Measurements from ENCODE around the gene TP73.

TP73 gene

DNA sequence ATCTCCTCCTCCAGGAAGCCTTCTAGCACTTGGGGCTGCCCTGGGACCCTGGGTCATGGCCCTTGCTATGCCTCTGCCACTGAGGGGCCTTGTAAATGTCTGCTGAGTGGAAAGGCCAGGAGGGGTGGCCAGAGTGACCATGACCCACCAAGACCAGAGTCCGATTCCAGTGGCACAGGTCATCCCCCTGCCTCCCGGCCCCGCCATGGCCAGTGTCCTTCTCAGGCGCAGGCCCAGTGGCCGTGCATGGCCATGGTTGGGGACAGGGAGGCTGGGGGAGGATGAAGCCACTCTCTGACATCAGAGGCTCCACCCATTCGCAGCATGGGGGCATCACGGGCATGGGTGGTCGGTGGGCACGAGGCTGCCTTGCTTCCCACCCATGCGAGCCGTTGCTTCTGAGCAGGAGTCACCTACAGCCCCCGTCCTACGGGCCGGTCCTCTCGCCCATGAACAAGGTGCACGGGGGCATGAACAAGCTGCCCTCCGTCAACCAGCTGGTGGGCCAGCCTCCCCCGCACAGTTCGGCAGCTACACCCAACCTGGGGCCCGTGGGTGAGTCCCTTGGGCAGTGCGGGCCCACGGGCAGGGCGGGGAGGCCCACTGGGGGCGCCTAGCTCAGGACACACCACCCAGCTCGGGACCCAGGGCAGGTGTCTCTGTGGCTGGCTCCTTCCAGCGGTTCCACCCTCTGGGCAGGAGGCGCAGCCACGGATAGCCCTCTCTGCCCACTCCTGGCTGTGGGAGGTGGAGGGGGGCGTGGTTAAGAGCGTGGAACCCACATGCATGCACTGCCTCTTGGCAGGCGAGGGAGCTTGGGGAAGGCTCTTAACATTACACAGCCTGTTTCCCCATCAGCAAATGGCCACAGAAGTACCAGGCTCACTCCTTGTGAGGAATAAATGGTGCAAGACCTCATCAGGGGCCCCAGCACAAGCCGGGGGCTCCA, 77.6 kb downstream of the TP73 start:
- no peak for DNase-seq (ENCODE audit: low read depth)

DNA sequence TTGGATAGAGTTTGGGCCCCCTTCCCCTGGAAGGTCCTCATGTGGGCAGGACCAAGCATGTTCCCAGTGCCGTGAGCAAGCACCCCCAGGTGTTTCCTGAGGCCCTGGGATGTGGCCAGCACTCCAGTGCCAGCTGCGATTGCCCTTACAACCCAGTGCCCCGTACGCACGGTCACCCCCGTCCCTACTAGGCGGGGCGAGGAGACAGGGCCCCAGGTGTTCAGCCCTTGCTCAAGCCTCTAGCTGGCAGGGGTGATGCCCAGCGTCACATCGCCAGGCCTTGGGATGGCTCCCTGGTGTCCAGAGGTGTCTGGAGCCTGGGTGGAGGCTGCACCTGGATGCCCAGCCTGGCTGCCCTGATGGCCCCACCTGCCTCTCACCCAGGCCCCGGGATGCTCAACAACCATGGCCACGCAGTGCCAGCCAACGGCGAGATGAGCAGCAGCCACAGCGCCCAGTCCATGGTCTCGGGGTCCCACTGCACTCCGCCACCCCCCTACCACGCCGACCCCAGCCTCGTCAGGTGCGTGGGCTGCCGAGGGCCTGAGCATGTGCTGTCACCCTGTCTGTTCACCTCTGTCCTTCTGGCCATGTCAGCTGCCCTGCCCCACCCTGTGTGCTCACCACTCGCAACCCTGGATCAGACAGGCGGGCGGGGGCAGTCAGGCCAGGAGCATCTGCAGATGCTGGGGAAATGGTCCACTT, 78.4 kb downstream of the TP73 start:
- DNase-seq (ENCODE audit: low read depth): no peak

DNA sequence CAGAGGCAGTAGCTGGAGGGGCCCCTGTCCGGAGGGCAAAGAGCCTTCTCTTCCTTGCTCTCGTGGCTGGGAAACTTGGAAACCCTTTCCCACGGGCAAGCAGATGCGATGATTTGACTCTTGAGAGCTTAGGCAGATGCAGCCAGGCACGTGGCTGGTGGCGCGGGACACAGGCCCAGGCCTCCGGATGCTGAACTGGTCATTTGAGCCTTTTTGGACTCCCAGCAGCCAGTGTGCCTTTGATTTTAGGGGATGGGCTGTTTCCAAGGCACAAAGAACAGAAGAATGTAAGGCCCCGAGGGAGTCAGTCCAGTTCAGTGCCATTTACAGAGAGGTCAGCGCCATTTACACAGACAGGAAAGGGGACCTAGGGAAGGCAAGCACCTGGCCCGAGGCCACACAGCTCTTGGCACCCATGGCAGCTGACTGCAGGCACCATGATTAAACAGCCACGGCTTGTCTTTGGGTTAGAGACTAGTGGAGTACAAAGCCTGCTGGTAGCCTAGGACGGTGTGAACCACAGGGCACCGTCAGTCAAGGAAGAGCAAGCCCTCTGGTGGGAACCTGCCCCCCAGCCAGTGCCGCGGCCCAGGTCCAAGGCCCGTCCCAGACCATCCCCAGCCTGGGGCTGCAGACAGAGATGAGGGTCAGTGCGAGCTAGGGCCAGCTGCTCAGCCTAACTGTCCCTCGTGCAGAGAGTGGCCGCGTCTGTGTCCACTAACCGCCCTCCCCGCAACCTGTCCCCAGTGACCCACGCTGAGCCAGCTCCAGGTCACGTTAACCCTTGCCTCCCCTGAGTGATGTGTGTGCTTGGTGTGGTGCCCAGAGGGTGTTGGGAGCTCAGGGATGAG, 79.5 kb downstream of the TP73 start:
- no peak for DNase-seq (ENCODE audit: low read depth)

DNA sequence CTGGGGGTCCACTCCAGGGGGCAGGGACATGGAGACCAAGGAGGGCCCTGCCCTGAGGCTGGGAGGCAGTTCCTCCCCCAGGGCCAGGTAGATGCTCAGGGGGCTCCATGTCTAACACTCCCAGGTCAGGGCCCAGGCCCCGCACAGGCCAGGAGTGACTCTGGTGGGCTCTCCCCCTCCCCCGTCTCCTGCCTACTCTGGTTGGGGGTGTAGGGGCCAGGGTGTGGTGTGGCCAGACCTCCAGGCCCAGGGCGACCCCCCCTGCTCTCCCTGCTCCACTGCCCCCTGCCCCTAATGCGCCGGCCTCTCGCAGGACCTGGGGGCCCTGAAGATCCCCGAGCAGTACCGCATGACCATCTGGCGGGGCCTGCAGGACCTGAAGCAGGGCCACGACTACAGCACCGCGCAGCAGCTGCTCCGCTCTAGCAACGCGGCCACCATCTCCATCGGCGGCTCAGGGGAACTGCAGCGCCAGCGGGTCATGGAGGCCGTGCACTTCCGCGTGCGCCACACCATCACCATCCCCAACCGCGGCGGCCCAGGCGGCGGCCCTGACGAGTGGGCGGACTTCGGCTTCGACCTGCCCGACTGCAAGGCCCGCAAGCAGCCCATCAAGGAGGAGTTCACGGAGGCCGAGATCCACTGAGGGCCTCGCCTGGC, 80.2 kb downstream of the TP73 start:
- DNase-seq (ENCODE audit: low read depth): no peak

DNA sequence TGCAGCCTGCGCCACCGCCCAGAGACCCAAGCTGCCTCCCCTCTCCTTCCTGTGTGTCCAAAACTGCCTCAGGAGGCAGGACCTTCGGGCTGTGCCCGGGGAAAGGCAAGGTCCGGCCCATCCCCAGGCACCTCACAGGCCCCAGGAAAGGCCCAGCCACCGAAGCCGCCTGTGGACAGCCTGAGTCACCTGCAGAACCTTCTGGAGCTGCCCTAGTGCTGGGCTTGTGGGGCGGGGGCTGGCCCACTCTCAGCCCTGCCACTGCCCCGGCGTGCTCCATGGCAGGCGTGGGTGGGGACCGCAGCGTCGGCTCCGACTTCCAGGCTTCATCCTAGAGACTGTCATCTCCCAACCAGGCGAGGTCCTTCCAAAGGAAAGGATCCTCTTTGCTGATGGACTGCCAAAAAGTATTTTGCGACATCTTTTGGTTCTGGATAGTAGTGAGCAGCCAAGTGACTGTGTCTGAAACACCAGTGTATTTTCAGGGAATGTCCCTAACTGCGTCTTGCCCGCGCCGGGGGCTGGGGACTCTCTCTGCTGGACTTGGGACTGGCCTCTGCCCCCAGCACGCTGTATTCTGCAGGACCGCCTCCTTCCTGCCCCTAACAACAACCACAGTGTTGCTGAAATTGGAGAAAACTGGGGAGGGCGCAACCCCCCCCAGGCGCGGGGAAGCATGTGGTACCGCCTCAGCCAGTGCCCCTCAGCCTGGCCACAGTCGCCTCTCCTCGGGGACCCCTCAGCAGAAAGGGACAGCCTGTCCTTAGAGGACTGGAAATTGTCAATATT, 81.0 kb downstream of the TP73 start:
- DNase-seq (ENCODE audit: low read depth): no peak

DNA sequence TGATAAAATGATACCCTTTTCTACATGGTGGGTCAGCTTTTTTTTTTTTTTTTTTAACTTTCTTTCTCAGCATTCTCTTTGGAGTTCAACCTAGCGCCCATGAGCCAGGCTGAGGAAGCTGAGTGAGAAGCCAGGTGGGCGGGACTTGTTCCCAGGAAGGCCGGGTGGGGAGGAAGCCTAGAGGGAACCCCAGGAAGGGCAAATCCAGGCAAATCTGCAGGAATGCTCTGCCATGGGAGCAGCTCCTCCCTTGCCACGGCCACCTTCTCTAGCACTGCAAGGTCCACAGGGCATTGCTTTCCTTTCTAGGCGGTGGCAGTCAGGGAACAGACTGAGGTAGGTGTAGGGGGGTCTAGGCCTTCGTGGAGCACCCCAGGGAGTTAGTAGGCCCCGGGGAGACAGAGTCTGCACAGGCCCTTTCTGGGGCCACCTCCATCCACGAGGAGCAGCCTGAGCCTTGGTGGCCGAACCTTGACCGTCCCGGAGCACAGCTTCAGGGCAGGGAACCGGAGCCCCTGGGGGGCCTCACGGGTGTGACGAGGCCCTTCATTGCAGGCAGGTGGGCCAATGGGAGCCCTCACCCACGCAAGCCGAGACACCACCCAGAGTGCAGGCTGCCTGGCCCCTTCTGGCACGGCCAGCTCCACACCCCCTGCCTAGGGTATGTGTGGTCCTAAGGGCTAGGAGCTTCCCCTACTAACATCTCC, 81.7 kb downstream of the TP73 start:
- DNase-seq (ENCODE audit: low read depth): no peak

DNA sequence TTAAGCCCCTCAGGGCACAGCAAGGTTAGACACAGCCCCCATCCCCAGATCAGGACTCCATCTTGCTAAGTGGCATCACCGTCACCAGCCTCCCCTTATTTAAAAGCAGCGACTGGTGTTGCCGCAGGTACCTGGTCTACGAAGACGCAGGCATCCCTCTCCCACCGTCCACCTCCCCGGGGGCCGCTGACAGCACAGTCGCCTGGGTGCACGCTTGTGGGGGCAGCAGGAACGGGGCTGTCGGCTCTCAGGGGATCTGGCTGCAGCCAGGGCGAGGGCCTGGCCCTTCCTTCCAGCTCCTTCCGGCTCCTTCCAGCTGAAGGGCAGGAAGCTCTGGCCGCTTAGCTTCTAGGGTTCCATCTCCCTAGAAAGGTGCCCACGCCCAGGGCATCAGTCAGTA, 82.3 kb downstream of the TP73 start:
- DNase-seq (ENCODE audit: low read depth): no peak

DNA sequence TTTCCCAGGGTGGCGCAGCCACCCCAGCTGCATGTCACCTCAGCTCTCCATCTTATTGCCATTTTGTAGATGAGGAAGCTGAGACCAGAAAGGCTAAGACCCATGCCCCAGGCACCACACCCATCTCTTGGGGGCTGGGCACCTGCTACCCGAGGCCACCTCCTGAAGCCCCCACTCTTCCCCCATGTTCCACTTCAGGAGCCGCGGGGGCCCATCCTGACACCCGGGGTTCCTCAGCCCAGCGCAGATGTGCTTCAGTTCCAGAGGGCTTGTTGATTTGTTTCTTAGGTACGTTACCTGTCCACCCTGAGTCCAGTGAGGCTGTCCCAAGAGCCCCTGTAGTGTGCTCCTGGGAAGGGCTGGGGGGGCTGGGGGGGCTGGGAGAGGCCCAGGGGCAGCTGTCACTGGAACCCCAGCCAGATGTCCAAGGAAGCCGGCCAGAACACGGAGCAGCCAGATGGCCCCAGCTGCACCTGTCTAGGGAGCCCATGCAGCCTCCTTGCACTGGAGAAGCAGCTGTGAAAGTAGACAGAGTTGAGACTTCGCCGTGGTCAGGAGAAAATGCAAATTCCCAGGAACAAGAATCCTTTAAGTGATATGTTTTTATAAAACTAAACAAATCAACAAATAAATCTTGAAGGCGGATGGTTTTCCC, 82.8 kb downstream of the TP73 start:
- DNase-seq (ENCODE audit: low read depth): no peak

DNA sequence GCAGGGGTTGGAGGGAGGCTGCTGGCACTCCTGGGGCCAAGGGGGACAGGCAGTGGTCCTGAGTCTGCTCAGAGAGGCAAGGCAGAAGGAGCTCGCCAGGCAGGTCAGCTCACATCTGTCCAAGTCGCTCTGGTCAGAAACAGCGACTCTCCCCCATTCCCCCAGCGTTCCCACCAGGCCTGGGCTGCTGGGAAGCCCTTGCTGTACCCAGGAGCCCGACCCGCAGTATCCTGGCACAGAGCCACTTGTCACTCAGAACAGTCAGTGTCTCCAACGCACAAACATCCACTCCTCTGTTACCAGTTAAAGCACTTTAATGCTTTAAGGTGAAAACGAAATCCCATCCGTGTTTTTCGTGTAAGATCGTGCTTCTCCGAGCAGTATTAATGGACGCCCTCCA, 83.4 kb downstream of the TP73 start:
- DNase-seq (ENCODE audit: low read depth): no peak

DNA sequence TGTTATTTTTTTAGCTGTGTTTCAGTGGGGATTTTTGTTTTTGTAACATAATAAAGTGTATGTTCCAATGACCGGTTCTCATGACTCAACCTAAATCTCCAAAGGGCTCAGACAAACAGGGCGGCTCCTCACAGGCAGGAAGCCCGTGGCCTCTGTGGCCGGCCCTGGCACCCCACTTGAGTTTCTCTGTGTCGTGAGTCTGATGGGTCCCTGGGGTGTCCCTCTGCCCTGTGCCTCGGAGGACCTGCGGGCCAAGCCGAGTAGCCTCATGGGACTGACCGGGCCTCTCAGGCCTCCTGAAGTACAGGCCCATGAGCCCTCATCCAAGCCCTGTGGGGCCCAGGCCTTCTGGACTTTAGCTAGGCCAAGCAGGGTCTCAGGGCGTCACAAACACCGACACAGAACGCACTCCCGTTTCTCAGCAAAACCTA, 83.8 kb downstream of the TP73 start:
- no peak for DNase-seq (ENCODE audit: low read depth)

DNA sequence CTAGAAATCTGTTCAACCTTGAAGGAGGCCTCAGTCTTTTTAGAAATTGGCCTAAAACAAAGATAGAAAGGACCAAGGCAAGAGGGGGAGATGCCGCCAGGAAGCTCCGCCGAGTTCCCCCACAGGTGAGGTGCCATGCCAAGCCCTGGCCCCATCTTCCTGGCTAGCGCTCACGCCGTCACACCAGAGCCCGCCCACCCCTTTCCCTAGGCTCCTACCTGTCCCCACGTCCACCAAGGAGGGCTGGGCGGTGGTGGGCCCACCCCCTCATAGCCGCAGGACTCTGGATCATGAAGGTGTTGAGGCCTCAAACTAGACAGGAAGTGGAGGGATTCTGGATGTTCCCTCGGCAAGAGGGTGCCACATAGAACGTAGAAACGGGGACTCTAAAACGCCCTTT, 84.4 kb downstream of the TP73 start:
- no peak for DNase-seq (ENCODE audit: low read depth)

DNA sequence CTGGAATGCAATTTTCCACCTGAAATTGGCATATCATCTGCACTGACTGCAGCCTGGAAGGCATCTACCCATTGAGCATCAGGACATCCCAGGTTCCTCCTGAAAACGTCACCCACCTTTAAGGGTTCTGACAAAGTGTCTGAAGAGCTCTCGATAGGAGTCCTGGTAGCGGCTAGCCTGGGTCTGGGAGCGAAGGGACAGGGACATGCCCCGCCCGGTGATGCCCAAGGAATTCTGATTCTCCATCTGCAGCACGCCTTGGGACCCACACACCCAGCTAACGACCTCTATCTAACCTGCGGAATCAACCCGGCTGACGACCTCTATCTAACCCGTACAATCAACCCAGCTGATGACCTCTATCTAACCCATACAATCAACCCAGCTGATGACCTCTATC, 86.6 kb downstream of the TP73 start:
- DNase-seq (ENCODE audit: low read depth): no peak

DNA sequence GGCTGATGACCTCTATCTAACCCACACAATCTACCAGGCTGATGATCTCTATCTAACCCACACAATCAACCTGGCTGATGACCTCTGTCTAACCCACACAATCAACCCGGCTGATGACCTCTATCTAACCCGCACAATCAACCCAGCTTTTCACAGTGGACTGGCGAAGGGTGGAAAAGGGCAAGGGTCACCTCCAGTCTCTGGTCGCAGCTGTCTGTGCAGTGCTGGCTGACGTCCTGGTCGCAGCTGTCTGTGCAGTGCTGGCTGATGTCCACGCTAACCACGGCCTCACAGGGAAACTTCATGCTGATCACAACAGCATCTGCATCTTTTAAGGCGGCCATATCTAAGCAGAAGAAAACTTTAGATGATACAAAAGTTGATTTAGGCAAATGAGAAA, 87.7 kb downstream of the TP73 start:
- no peak for DNase-seq (ENCODE audit: low read depth)

DNA sequence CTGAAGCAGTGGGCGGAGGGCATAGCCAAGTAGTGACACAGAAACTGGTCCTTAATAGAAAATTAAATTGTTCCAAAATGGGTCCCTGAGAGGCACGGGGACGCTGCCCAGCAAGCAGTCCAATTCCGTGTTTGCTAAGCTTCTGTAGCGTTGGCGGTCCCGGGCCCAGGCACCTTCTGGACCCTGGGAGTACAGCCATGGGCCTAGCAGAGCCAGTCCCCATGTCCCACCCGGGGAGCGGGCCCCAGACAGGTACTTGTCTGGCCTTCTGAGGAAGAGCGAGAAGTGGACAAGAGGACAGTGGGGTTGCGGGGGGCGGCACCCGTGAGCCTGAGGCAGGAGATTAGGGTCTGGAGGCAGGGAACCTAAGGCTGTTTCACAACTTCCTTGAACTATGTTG, 88.4 kb downstream of the TP73 start:
- DNase-seq (ENCODE audit: low read depth): no peak

DNA sequence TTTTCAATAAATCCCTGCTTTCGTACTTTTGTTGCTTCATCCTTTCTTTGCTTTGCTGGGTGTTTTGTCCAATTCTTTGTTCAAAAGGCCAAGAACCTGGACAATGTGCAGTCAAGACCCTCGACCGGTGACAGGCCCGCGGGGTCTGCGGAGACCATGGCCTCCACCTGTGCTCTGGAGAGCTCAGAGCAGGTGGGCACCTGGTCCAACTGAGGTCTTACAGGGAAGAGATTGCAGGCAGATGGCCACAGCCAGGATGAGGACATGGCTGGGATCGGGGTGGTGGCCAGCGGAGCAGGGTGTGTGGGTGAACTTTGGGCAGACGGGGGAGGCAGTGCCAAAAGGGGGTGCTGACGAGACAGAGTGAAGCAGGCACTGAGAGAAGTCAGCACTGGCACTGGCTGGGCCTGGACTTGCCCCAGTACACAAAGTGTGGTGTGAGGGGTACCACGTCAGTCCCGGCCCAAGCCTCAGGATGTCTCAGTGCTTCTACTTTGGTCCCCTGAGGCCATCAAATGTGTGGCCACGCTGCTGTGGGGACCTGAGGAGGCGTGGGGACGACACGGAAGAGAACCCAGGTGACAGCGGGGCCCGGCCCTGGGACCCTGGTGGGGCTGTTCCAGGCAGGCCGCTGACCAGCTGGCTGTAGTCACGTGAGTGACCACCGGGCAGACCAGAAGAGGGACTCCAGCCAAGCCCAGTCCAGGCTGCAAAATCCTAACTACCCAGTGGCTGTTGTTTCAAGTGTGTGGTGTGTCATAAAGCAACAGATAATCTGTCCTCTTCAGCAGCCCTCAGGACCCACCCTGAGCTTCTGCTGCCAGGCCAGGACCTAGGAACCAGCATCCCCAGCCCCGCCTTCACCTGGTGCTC, 89.5 kb downstream of the TP73 start:
- no peak for DNase-seq (ENCODE audit: low read depth)

DNA sequence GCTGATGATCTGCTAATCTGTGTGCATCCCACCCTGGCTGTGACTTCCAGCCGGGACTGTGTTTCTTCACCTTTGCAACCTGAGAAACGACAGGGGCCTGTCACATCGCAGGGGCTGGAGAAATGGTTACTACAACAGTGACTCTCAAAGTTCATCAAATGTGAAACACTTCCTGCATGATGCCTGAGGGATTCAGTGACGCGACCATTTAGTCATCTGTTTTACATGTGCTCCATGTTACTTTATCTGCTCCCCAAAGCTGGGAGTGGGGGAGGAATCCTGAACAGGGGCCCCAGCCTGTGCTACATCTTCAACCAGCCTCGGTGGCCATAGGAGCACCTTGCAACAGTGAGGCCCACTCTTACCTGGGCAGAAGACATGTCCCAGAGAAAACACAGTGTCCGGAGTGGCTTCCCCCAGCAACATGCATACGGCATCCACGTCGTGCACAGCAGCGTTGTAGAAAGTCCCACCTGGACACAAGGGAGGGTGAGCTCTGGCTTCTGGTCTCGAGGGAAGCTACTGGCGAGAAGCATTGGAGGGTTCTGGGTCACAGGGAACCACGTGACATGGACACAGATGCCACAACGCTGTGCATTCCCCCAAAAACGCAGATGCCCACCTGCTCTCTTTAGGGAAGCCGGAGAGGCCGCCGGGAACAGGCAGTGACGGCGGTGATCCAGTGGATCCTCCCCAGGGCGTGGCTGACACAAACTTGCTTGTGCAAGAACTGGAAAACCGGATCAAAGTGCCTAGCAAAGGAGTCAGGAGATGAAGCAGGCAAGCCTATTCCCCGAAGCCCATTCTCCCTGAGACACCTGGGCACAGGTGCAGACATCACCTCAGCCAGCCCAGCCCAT, 90.4 kb downstream of the TP73 start:
- DNase-seq (ENCODE audit: low read depth): no peak

DNA sequence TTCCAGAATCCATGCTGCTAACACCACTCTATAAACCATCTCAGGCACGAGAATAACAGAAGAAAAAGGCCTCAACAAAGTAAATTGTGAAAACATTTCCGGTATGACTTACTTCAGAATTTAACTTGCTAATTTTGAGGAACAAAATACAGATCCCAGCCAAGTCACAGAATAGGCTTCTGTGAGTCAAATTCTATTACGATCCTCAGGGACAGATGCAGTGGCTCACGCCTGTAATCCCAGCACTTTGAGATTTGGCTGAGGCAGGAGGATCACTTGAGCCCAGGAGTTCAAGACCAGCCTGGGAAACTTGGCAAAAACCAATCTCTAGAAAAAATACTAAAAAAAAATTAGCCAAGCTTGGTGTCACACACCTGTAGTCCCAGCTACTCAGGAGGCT, 91.1 kb downstream of the TP73 start:
- DNase-seq (ENCODE audit: low read depth): peak; percentile 41

DNA sequence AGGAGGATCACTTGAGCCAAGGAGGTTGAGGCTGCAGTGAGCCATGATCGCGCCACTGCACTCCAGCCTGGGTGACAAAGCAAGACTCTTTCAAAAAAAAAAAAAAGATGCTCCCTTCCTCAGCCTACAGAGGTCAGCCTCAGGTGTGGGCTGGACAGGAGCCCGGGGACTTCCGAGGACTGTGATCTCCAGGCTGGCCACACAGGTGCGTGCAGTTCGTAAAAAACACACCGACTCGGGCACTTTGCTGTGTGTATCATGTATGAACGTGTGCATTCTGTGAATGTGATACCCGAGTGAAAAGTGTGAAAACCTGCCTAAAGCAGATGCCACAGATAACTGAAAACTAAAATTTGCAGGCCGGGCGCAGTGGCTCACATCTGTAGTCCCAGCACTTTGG, 91.5 kb downstream of the TP73 start:
- no peak for DNase-seq (ENCODE audit: low read depth)

All from EH (cell line).